ENCODE measurements around the gene FANCB.

DNA sequence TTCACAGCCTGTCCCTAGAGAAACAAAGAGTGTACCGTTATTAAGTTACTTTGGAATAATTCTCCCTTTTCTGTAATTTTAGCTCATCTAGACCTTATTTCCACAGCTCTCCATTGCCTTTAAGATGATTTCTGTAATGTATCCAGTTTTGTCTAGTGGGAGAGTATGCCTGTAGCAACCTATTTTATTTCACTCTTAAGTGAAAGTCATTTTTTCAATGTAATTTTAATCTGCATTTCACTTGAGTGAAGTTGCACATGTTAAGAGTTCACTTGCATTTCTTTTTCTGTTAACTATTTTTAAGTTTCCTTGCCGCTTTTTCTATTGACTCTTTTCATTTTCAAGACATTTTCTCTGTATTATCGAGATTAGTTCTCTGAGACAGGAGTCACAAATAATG is 46.5 kb downstream of the FANCB start:
- no peak for TF ChIP-seq POLR2A (IDR thresholded peaks at IDR 0.05)
- no peak for TF ChIP-seq CTCF (IDR thresholded peaks at IDR 0.05)

All from lower leg skin (tissue), 3 donors.